ENCODE measurements around the gene DNAI2.

The DNAI2 gene

GRCh38 chr17:74345433-74346241 is 71.6 kb downstream of the DNAI2 start:
- FAIRE-seq, result no peak

GRCh38 chr17:74347646-74348045 is 73.6 kb downstream of the DNAI2 start:
- no peak for FAIRE-seq

- FAIRE-seq, result no peak
These were observed 75.1 kb downstream of the DNAI2 start for GRCh38 chr17:74349120-74349519.

- FAIRE-seq, result no peak
These were observed 76.5 kb downstream of the DNAI2 start for GRCh38 chr17:74350486-74350885.

- FAIRE-seq, result no peak
These were observed 77.6 kb downstream of the DNAI2 start for GRCh38 chr17:74351552-74352210.

GRCh38 chr17:74353446-74354060 is 79.5 kb downstream of the DNAI2 start:
- no peak for FAIRE-seq

GRCh38 chr17:74354123-74354522 is 80.1 kb downstream of the DNAI2 start:
- no peak for FAIRE-seq

- no peak for FAIRE-seq
These were observed 80.5 kb downstream of the DNAI2 start for GRCh38 chr17:74354561-74354960.

GRCh38 chr17:74355065-74355464 is 81.0 kb downstream of the DNAI2 start:
- FAIRE-seq, result no peak

- no peak for FAIRE-seq
These were observed 82.8 kb downstream of the DNAI2 start for GRCh38 chr17:74356646-74357465.

- FAIRE-seq, result no peak
These were observed 83.4 kb downstream of the DNAI2 start for GRCh38 chr17:74357466-74357809.

GRCh38 chr17:74358697-74359096 is 84.7 kb downstream of the DNAI2 start:
- FAIRE-seq, result no peak

- FAIRE-seq, result no peak
These were observed 85.9 kb downstream of the DNAI2 start for GRCh38 chr17:74359916-74360315.

GRCh38 chr17:74360899-74361229 is 86.8 kb downstream of the DNAI2 start:
- FAIRE-seq, result no peak

GRCh38 chr17:74361230-74362068 is 87.4 kb downstream of the DNAI2 start, which contains the start of gene BTBD17:
Gene BTBD17 (minus strand): TSS chr17:74361868. CDS start chr17:74361819, 49 bp downstream.
- no peak for FAIRE-seq

- no peak for FAIRE-seq
These were observed 88.0 kb downstream of the DNAI2 start for GRCh38 chr17:74362069-74362405.

- no peak for FAIRE-seq
These were observed 88.9 kb downstream of the DNAI2 start for GRCh38 chr17:74362810-74363498.

All from G401.6 (cell line).